ENCODE data around the gene TCEA2.

TCEA2 gene

DNA sequence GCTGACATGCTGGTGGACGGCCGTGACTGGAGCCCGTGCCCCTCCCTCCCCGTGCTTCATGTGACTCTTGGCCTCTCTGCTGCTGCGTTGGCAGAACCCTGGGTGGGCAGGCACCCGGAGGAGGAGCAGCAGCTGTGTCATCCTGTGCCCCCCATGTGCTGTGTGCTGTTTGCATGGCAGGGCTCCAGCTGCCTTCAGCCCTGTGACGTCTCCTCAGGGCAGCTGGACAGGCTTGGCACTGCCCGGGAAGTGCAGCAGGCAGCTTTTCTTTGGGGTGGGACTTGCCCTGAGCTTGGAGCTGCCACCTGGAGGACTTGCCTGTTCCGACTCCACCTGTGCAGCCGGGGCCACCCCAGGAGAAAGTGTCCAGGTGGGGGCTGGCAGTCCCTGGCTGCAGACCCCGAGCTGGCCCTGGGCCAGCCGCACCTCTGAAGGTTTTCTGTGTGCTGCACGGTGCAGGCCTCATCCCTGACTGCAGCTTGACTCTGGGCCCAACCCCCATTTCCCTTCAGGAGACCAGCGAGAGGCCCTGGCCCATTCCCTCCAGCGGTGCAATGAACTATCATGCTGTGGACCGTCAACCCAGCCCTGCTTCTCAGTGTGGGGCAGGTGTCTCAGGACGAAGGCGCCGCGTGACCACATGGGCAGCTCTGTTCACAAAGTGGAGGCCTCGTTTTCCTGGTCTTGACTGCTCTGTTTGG is 36.2 kb downstream of the TCEA2 start:
- DNase-seq = no peak

DNA sequence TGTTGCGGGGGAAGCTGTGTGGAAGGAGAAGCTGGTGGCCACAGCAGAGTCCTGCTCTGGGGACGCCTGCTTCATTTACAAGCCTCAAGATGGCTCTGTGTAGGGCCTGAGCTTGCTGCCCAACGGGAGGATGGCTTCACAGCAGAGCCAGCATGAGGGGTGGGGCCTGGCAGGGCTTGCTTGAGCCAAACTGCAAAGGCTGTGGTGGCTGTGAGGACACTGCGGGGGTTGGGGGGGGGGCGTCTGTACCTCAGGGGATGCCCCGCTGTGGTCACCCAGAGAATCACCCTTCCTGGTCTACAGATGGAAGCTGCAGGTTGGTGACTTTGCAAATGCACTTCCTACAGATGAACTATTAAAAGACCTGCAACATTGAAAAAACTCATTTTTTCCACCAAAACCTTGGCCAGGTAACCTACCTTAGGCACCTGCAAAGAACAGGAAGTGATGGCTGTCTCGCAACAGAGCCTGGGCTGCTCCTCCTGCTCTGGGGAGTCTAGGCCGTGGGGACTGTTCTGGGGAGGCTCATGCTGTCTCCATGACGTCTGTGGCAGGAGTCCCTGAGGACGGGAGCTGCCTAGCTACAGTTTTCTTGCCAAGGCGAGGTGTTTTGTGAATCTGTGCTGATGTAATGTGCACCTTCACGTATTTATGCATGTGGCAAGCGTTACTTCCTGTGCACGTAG is 37.0 kb downstream of the TCEA2 start:
- no peak for DNase-seq

DNA sequence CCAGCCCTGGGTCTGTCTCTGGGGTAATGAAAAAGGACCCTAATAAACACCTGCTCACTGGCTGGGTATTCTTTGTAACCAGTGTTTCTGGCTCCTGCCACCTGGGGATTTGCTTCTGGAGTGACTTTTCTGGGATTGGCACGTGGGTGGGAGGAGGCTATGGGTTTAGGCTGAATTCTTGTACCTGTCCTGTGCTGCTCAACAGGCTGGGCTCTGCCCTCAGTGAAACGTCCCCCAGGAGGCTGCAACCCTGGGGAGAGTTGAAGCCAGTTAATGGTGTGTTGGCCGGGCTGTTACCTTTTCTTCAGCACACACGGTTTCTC is 37.5 kb downstream of the TCEA2 start:
- DNase-seq = no peak

DNA sequence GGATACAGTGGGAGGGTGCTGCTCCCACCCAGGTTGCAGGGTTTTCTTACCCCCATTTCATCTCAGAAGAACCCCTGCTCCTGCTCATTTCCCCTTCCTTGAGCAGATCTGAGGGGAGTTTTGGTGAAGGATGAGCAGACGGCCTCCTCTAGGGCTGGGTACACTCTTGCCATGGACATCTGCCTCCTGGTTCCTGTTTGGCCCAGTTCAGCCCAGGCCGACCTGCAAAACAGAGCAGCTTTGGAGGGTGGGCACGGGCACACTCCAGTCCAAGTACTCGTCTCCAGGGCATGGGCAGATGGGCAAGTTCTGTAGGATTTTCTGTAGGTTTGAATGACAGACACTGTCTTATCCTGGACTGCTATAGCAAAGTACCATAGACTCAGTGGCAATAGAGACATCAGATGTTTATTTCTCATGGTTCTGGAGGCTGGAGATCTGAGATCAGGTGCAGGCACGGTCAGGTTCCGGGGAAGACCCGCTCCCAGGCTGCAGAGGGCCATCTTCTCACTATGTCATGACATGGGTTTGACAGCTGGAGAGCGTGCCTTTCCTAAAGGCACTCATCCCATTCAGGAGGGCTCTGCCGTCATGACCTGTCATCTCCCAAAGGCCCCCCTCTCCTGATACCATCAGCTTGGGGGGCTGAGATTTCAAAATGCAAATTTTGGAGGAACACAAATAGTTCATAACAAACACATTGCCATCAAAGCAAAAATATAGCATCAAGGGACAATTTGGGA is 38.1 kb downstream of the TCEA2 start:
- no peak for DNase-seq

DNA sequence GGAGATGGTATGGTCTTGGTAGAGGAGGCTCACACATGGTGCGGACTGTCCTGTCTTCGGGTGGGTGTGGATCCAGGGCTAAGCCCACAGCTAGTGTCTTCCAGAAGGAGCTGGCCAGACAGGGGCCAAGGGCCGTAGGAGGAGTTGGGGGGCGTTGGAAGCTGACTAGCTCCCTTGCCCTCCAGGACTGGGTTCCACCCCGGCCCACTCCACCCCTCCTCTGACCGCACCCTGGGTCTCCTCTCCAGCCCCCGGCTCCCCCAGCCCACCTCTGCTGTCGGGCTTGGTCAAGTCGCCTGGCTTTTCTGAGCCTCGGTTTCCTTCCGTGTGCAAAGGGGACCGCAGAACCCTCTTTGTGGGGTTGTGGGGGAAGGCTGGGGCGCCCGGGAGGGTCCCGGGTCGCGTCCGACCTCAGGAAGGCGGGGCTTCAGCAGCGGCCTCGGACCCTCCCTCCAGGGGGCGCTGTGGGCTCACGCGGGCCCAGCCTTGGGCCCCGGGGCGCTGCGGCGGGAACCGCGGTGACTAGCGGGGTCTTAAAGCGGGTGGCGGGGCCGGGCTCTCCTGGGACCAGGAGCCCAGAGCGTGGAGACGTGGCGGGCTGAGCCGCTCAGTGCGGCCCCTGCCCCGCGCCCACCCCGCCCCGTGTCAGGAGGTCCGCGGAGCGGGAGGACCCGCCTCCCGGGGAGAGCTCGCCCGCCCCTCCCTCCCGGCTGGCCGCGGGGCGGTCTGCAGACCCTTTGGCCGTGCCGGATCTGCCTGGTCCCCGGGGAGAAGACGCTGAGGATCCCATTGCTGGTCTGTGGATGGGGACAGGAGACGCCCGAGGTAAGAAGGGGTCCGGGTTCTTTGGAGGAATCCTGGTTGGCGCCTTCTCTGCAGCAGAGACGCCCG is 39.0 kb downstream of the TCEA2 start:
- DNase-seq = no peak

DNA sequence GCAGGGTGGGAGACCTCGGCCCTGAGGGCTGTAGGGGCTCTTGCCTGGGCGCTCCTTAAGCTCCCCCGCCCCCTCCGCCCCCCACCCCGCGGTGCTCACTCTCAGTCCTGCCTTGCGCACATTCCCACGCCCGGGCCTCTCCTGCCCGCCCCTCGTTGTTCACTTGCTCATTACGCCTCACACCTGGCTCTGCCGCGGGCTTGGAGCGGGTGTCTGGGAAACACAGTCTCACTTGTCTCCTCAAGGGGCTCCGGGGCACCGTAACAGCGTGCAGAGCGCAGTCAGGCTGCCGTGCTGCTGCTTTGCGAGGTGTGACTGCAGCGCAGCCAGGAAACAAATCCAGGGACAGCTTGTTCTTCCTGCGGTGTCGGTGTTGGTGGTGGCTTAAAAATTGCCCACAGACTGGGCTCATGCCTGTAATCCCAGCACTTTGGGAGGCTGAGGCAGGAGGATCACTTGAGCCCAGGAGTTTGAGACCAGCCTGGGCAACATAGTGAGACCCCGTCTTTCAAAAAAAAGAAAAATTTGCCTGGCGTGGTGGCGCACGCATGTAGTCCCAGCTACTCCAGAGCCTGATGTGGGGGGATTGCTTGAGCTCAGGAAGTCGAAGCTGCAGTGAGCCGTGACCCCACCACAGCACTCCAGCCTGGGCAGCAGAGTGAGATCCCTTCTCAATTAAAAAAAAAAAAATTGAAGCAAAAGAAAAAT is 39.8 kb downstream of the TCEA2 start:
- no peak for DNase-seq

DNA sequence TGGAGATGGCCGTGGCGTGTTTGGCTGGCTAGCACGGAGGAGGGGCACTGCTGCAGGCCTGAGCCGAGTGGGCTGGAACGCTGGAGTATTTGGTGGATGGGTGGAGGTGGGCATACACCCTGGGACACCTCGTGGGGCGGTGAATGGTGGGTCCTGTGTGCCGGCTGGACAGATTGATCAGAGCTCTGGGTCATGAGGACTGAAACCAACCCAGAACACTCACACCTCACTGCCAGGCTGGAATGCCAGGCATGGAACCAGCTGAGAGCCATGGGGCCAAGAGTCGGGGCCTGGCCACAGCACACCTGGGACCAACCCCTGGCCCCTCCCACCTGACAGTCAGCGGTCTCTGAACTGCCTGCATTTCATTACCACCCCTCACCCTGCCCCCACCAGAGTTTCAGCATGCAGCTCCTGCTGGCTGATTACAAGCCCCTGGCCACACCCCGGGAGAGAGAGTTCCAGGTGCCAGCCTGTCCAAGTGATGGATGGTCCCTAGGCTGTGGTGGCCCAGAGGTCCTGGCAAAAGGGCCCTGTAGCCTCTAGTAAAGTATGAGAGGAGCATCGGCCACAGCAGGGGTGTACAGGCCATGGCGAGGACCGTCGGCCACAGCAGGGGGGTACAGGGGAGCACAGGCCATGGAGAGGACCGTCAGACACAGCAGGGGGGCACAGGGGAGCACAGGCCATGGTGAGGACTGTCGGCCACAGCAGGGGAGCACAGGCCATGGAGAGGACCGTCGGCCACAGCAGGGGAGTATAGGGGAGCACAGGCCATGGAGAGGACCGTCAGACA is 41.1 kb downstream of the TCEA2 start:
- no peak for DNase-seq

DNA sequence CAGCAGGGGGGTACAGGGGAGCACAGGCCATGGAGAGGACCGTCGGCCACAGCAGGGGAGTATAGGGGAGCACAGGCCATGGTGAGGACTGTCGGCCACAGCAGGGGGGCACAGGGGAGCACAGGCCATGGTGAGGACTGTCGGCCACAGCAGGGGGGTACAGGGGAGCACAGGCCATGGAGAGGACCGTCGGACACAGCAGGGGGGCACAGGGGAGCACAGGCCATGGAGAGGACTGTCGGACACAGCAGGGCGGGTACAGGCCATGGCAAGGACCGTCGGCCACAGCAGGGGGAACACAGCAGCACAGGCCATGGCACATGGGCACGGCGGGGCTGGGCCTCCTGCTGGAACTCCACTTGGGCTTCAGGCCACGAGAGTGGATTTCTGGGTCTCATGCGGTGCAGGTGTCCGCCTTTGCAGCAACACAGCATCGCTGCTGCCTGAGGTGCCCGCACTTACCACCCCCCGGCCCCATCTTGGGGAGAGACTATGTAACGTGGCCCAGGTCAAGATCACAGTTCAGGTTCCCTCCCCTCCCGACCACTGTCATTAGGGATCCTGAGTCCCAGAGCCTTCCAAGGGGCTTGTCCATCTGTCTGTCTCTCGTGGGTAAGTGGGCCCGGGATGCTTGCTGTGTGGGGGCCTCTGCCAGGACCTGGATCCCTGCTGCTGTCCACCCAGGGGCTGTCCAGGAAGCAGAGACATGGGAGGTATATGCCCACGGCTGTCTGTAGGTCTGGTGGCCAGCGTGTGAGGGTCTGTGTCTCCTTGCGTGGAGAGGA is 41.9 kb downstream of the TCEA2 start:
- no peak for DNase-seq

DNA sequence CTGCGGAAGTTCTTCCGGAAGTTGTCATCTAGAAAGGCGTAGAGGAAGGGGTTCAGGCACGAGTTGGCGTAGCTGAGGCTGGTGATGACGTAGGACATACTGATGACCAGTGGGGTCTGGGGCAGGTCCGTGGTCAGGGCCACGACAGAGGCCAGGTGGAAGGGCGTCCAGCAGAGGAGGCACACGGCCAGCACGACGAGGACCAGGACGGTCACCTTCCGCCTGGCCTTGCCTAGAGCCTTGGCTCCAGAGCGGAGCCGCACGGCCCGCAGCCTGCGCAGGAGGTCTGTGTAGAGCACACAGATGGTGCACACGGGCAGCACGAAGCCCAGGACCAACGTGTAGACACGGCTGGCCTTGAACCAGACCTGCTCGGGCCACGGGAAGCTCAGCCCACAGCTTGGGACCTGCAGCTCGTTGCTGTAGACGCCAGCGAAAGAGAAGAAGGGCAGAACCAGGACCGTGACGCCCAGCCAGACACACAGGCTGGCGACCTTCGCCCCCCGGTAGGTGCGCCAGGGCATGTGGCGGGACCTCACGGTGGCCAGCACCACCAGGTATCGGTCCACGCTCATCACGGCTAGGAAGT is 42.9 kb downstream of the TCEA2 start:
- no peak for DNase-seq

DNA sequence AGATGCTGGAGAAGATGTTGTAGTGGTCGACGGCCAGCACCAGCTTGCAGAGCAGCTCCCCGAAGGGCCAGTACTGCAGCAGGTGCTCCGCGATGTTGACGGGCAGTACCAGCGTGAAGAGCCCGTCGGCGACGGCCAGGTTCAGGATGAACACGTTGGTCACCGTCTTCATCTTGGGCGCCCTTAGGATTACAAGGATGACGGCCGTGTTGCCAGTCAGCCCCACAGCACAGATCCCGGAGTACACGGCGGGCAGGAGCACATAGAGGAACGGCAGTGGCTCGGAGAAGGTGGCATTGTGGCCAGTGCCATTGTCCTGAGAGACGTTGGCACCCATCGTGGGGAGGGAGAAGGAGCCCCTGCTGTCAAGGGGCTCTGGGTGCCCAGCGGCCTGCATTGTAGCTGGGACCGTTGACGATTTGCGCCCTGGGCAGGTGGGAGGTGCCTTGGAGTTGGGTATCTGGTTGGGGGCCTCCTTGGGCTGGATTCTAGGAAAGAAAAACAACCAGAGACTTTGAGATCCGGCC is 43.5 kb downstream of the TCEA2 start:
- no peak for DNase-seq

DNA sequence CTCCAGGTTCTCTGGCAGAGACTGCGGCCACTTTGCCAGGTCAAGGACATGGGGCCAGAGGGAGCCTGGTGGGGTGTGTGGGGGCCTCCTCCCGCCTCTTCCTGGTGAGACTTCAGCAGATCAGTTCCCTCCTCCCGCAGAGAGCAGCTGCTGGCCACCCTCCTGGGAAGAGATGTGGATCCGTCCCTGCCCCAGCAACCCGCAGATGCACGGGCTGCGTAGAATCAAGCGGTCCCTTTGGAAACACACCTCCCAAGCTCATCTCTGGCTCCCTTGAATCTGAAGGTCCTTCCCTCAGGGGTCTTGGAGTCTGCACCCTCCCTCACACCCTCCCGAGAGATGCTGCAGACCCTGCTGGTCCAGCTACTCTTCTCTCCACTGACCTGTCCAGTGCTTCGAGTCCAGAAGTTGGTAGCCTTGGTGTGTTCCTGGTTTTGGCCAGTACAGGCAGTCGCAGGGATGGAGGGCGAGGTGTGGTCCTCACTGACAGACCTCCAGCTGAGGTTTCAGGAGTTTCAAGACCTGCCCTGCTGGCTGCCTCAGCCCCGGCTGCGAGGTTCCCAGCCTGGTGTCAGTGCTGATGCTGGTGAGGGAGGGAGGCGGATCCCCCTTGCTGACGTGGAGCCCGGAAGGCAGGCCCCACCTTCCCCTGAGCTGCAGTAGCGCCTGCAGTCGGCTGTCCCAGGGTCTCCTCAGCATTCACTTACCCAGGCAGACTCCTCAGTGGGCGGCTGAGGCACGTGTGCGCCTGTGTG is 44.2 kb downstream of the TCEA2 start, which contains the start of gene NPBWR2:
TSS of gene NPBWR2 (minus strand) at position 585 of the 755 bp plus-strand sequence. CDS start 734 bp downstream, outside the sequence.
- DNase-seq = no peak

DNA sequence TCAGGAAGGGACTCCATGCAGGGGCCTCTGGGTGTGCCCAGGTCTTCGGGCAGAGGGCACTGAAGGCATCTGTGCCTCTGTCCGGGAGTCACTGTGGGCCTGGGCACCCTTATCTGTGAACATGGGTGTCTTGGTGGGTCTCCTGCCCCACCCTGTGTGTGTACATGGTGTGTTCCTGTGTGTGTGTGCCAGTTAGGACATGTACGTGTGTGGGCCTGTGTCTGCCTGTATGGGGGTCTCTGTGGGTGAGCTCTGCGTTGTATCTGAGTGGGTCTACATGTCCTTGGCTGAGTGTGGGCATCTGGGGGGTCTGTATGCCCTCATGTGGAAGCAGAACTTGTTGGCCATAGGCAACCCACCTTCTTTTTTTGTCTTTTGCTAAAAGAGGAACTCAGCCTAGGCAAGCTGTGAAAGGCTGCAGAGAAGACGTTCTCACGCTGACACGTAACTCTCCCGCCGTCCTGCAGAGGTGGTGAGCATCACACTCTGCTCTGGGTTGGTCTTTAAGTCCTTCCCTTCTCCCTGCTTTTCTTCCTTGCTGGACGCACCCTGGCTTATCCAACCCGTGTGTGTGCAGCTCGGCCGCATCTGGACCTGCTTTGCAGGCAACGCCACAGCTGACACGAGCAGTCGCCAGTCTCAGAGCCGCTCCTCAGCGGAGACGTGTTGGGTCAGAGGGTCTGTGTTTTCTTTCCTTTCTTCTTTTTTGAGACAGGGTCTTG is 44.9 kb downstream of the TCEA2 start:
- DNase-seq = no peak

DNA sequence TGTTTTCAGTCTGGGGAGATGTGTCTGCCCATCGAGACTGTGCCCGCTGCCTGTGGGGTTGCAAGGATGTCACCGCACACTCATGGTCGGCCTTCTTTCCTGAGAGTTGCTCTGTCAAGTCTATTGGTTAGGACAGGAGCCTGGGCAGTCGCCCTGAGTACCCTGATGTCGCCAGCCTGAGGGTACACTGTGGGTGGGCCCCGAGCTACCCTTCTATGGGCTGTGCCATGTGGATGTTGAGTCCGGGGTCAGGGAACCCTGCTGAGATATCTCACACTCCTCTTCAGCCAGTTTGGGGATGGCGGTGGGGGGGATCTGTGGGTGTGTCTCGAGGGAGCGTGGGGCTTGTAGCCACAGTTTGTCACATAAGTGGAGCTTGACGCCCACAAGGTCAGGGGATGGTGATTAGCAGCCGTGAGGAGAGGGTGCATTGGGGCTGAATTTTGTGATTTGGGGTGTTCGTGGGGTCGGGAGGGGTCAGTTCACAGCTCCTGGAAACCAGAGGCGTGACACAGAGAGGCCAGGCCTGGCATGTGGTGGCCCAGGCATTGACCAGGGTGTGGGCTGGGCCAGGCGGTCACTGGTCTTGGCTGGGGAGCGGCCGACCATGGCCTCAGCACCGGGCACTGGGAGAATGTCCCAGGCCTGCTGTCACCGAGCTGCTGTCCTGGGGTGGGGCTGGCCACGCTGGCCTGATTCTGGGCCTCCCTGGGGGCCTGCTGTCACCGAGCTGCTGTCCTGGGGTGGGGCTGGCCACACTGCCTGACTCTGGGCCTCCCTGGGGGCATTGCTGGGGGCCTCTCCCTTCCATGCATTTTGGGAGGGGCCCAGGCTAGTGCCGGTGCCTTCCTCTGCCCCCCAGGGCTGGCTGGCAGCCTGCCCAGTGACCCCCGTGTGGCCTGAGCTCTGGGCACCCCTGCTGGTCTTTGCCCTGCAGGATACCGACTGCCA is 46.0 kb downstream of the TCEA2 start:
- DNase-seq = no peak

DNA sequence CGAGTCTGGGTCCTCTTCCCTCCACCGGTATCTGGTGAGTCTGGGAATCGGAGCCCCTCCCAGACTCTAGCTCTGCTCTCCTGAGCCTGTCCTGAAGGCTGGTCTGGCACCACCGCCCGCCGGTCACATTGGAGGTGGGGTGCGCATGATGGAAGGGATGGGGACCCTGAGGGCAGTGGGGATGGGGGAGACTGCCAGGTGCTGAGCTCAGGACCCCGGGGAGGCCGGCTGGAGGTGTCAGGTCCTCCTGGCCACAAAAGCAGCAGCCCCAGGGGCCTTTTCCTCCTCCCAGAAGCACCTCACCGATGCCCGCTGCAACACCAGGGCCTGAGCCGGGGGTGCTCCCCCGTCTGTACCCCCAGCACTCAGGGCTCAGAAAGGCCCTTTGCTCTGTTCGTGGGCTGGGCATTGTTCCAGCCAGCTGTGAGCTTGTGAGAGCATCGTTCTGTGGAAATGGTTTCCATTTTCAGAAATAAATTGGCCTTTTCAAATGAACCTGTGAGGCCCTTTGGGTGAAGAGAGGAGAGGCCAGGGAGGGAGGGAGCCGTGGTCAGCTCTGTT is 46.9 kb downstream of the TCEA2 start:
- DNase-seq = no peak

DNA sequence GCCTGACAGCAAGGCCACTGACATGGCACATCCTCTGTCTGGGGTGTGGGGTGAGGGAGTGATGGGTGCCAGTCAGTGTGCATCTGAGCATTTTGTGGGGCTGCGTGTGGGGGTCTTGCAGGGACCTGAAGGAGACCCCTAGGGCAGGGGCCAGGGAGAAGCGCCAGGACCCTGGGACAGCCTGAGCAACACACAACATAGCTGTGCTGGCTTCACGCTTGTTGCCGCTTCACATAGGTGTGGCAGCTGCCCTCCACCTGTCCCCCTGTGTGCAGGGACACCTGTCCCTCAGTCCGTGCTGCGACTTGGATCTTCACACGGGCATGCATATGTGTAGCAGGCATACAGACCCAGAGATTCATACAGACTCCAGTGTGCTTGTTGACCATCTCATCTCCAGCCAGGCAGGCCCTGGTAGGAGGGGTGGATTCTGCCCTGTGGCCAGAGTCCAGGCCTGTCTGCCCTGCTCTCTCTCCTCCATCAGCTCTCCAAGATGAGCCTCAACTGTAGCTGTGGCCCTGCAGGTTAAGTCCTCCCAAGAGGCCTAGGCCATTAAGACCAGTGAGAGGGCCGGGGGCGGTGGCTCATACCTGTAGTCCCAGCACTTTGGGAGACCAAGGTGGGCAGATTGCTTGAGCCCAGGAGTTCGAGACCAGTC is 47.5 kb downstream of the TCEA2 start:
- DNase-seq = no peak
